Neuronal stem cell (in vitro differentiated cells): ENCODE results near the gene MEGF8. TPM values are rescaled to one million over a fixed set of nuclear protein-coding genes. Genes with fewer than 3 reads are reported as not detected.

Experiments used
- small RNA-seq: library from polyadenylated mRNA; stranded (forward); fragments of <200 nt; extraction: miRNeasy Mini kit (QIAGEN cat#:217004); gene quantifications from one replicate; pipeline ENCODE3, GENCODE V24; 2013; ENCODE audit not compliant: insufficient read depth

MEGF8 gene

Small RNA genes lying within 50 kb of the gene (small RNA-seq; reads per million reads assigned to genes)
- gene MIR8077, result not detected
